ENCODE measurements around the gene LEPROT. TPM values are rescaled to one million over a fixed set of nuclear protein-coding genes. Genes with fewer than 3 reads are reported as not detected.

LEPROT gene
- total and polyA plus RNA-seq, 8 donors = 114 to 132 (median 118) TPM

GRCh38 chr1:65414538-65414937 lies 5.9 kb upstream of the LEPROT start:
- H3K27me3 ChIP-seq = no peaks in the 10 kb centered on the region
- H3K4me1 ChIP-seq = peaks cover 0 to 3% of the 10 kb centered on the region in 2 donors
- ATAC-seq (no peak), DNase-seq (no peak)
- no peak overlapping the region for H3K27ac ChIP-seq
- intact Hi-C loops (cut with DNase I) = no loop called here
- H3K36me3 ChIP-seq = no peaks in the 10 kb centered on the region
- H3K9me3 ChIP-seq = no peaks in the 10 kb centered on the region
- no peak for TF ChIP-seq CTCF (IDR thresholded peaks at IDR 0.05)
- no peak overlapping the region for H3K4me3 ChIP-seq

- no peak for DNase-seq
- ATAC-seq = no peak
- H3K27ac ChIP-seq = no peak overlapping the region
- intact Hi-C loops (cut with DNase I) = no loop called here
- no peak overlapping the region for H3K4me3 ChIP-seq
- TF ChIP-seq CTCF (IDR thresholded peaks at IDR 0.05) = no peak
- H3K4me1 ChIP-seq = peaks cover 0 to 7% of the 10 kb centered on the region in 2 donors
- no peaks in the 10 kb centered on the region for H3K9me3 ChIP-seq
- H3K27me3 ChIP-seq = no peaks in the 10 kb centered on the region
- no peaks in the 10 kb centered on the region for H3K36me3 ChIP-seq
Measured at GRCh38 chr1:65416767-65417166, 3.7 kb upstream of the LEPROT start.

GRCh38 chr1:65417729-65418128 lies 2.7 kb upstream of the LEPROT start:
- ATAC-seq (no peak), DNase-seq (no peak)
- Histone ChIP-seq H3K4me1 (peaks cover 0 to 17% of the 10 kb centered on the region in 2 donors), H3K27me3 (no peaks in the 10 kb centered on the region), H3K9me3 (no peaks in the 10 kb centered on the region), H3K27ac (no peak overlapping the region), H3K4me3 (no peak overlapping the region), H3K36me3 (no peaks in the 10 kb centered on the region)
- TF ChIP-seq CTCF (IDR thresholded peaks at IDR 0.05) = no peak
- intact Hi-C loops (cut with DNase I) = no loop called here

GRCh38 chr1:65418522-65419185 lies 1.8 kb upstream of the LEPROT start:
- Histone ChIP-seq H3K4me1 (peaks cover 0 to 26% of the 10 kb centered on the region in 2 donors), H3K4me3 (no peak overlapping the region), H3K36me3 (no peaks in the 10 kb centered on the region), H3K27ac (no peak overlapping the region), H3K27me3 (no peaks in the 10 kb centered on the region), H3K9me3 (no peaks in the 10 kb centered on the region)
- TF ChIP-seq CTCF (IDR thresholded peaks at IDR 0.05) = no peak
- intact Hi-C loops (cut with DNase I) = no loop called here
- DNase-seq = no peak
- no peak for ATAC-seq

GRCh38 chr1:65419681-65420589 lies 533 bp upstream of the LEPROT start:
- intact Hi-C loops (cut with DNase I) = no loop called here
- H3K27me3 ChIP-seq = no peaks in the 10 kb centered on the region
- H3K36me3 ChIP-seq = no peaks in the 10 kb centered on the region
- ATAC-seq (peak; percentile 94), DNase-seq (peak; percentile 98 to 100 (median 100))
- peaks cover 0 to 39% of the 10 kb centered on the region in 2 donors for H3K4me1 ChIP-seq
- peak overlapping the region; percentile 72 to 87 for H3K4me3 ChIP-seq
- H3K9me3 ChIP-seq = no peaks in the 10 kb centered on the region
- H3K27ac ChIP-seq = peak overlapping the region; percentile 94 to 99
- no peak for TF ChIP-seq CTCF (IDR thresholded peaks at IDR 0.05)
